HepG2 (cell line): ENCODE results near the gene HOXC9. TPM values are rescaled to one million over a fixed set of nuclear protein-coding genes. Genes with fewer than 3 reads are reported as not detected.

Experiments used
- ATAC-seq: fragments of 200-7000 bp; cut with Tn5 transposase; 3 replicates; pipeline ENCODE4 v1.9.1; 2020; ENCODE audit warnings: mild to moderate bottlenecking, moderate library complexity
- BruUV-seq: library from RNA; stranded (reverse); fragments of 400-500 nt; replicated peaks from 2 replicates; lab custom pipeline; 2021; lab: Mats Ljungman, UMichigan
- CTCF ChIA-PET: fragments of 300-600 bp; formaldehyde crosslinking; extraction: SDS; loops from one replicate; lab custom pipeline; 2021; ENCODE audit warnings: low total read pairs, inconsistent platforms, low intra/inter-chr PET ratio; lab: Yijun Ruan, JAX
- POLR2A ChIA-PET: fragments of 350-600 bp; sonication (Branson Sonifier 250); formaldehyde crosslinking; loops from one replicate; lab custom pipeline; 2020; ENCODE audit warnings: antibody characterized with exemption, inconsistent platforms; lab: Yijun Ruan, JAX
- DNase-seq: peaks from one replicate; pipeline ENCODE4 v3.0.0-alpha.2; 2015; ENCODE audit warnings: low spot score
- FAIRE-seq: peaks from 3 replicates; lab custom pipeline; 2011; peaks lifted over from hg19 to GRCh38; lab: Jason Lieb, UNC
- H2AFZ ChIP-seq: one replicate; pipeline ENCODE4 v1.6.1; 2011; ENCODE audit warnings: low read length, inconsistent platforms
- H3K27ac ChIP-seq: fragments of 300-600 bp; 3 replicates; pipeline ENCODE4 v1.8.0; 2011; ENCODE audit warnings: mixed run types, mild to moderate bottlenecking, mixed read lengths, low read length, inconsistent platforms; ENCODE audit not compliant: insufficient read depth; ENCODE audit errors: extremely low read length
- H3K27me3 ChIP-seq, 2 experiments: fragments of 200-600 bp in 1 of 2; 2 replicates in 1 of 2; 3 replicates in 1 of 2; pipeline versions ENCODE4 v1.6.0 to v1.8.0; 2011; ENCODE audit warnings: low read length in 2 of 2, mild to moderate bottlenecking in 2 of 2, moderate library complexity in 2 of 2, inconsistent platforms in 1 of 2; ENCODE audit not compliant: insufficient read depth in 2 of 2, control insufficient read depth in 1 of 2
- H3K36me3 ChIP-seq, 2 experiments: fragments of 200-600 bp in 1 of 2; replicated peaks in 1 of 2; 2 replicates in 1 of 2; 3 replicates in 1 of 2; pipeline versions ENCODE4 v1.5.1 to v1.8.0; 2011; ENCODE audit warnings: low read length in 2 of 2, inconsistent platforms in 1 of 2; ENCODE audit not compliant: insufficient read depth in 2 of 2, control insufficient read depth in 1 of 2
- H3K4me1 ChIP-seq: 2 replicates; pipeline ENCODE4 v1.5.1; 2012; ENCODE audit warnings: low read length, inconsistent platforms; ENCODE audit not compliant: insufficient read depth
- H3K4me2 ChIP-seq: 2 replicates; pipeline ENCODE4 v1.6.0; 2011; ENCODE audit warnings: low read depth, low read length, inconsistent platforms
- H3K4me3 ChIP-seq, 3 experiments: fragments of 200-600 bp in 1 of 3; sonication (generic), shearing (Covaris generic) in 1 of 3; replicated peaks in 1 of 3; 2 replicates each; pipeline ENCODE4 v1.5.1; 2011 to 2016; ENCODE audit warnings: low read length in 3 of 3, inconsistent platforms in 2 of 3, low read depth in 2 of 3, mild to moderate bottlenecking in 2 of 3, control low read depth in 1 of 3, mixed read lengths in 1 of 3; ENCODE audit not compliant: insufficient read depth in 1 of 3
- H3K79me2 ChIP-seq: one replicate; pipeline ENCODE4 v1.6.1; 2011; ENCODE audit warnings: low read length, inconsistent platforms; ENCODE audit not compliant: insufficient read depth
- H3K9ac ChIP-seq: 2 replicates; pipeline ENCODE4 v1.6.0; 2011; ENCODE audit warnings: mild to moderate bottlenecking, low read depth, low read length, inconsistent platforms; ENCODE audit not compliant: insufficient read depth
- H3K9me3 ChIP-seq: 2 replicates; pipeline ENCODE4 v1.5.1; 2012; ENCODE audit warnings: mild to moderate bottlenecking, low read length
- H4K20me1 ChIP-seq: 2 replicates; pipeline ENCODE4 v1.6.0; 2011; ENCODE audit warnings: inconsistent platforms, mild to moderate bottlenecking, low read length, moderate library complexity; ENCODE audit not compliant: insufficient read depth
- ARID2 ChIP-seq: sonication (generic); formaldehyde crosslinking; IDR thresholded peaks from 2 replicates; pipeline ENCODE4 v1.8.1; 2022; ENCODE audit warnings: mild to moderate bottlenecking, missing genetic modification reagents, borderline replicate concordance
- BRCA1 ChIP-seq: sonication (generic); formaldehyde crosslinking; IDR thresholded peaks from 2 replicates; pipeline ENCODE4 v1.4.0; 2020; ENCODE audit warnings: missing genetic modification reagents
- CCDC6 ChIP-seq: sonication (generic); formaldehyde crosslinking; IDR thresholded peaks from 2 replicates; pipeline ENCODE4 v1.8.1; 2022; ENCODE audit warnings: mild to moderate bottlenecking, missing genetic modification reagents, moderate library complexity
- CENPBD1 ChIP-seq: sonication (generic); formaldehyde crosslinking; IDR thresholded peaks from 2 replicates; pipeline ENCODE4 v1.8.0; 2022; ENCODE audit warnings: missing genetic modification reagents, low read depth, mild to moderate bottlenecking, borderline replicate concordance
- MAFK ChIP-seq, 2 experiments: IDR thresholded peaks in 1 of 2; conservative IDR thresholded peaks in 1 of 2; 2 replicates each; pipeline ENCODE4 v1.6.1; 2011; ENCODE audit warnings: improper control_type of control experiment in 2 of 2, low read length in 2 of 2
- RBM39 ChIP-seq: fragments of 200-400 bp; formaldehyde crosslinking; IDR thresholded peaks from one replicate; pipeline ENCODE4 v1.6.1; 2018; ENCODE audit warnings: antibody characterized with exemption, mild to moderate bottlenecking, low read depth, low read length; ENCODE audit not compliant: poor library complexity, severe bottlenecking
- ZHX1 ChIP-seq: sonication (generic); formaldehyde crosslinking; IDR thresholded peaks from 2 replicates; pipeline ENCODE4 v1.8.1; 2022; ENCODE audit warnings: low read depth, mild to moderate bottlenecking, missing genetic modification reagents
- ZNF839 ChIP-seq: sonication (generic); formaldehyde crosslinking; IDR thresholded peaks from 2 replicates; pipeline ENCODE4 v1.4.0; 2020; ENCODE audit warnings: missing genetic modification reagents, mild to moderate bottlenecking, borderline replicate concordance
- WGBS: methylation state at CpG from one replicate; pipeline ENCODE4 v1.1.6; 2017; ENCODE audit warnings: low lambda C conversion rate; 5-methylcytosine and 5-hydroxymethylcytosine counted together
- in situ Hi-C: cut with HindIII; loops from 2 replicates; pipeline ENCODE4 v1.10.0; 2017; ENCODE audit warnings: low pct_unique_long_range_greater_than_20kb; ENCODE audit not compliant: extremely low pct_ligation_motif_present
- intact Hi-C: fragments of 100-400 bp; cut with micrococcal nuclease; formaldehyde crosslinking; loops from one replicate; pipeline ENCODE4 v1.10.0; 2022; ENCODE audit not compliant: unreplicated experiment
- polyA plus RNA-seq, 8 experiments: library from polyadenylated mRNA; depleted of rRNA in 3 of 8; stranded (reverse) in 7 of 8; unstranded in 1 of 8; fragments of >200 nt; fragmentation: Illumina TruSeq in 4 of 8; extraction: Trizol in 4 of 8; gene quantifications; 2 replicates each; pipeline versions ENCODE4 v1.2.1 to v1.2.3, GENCODE V29; 2011 to 2016; ENCODE audit warnings: low read depth in 4 of 8, missing spikeins in 1 of 8, mixed read lengths in 1 of 8; ENCODE audit not compliant: insufficient read depth in 1 of 8
- total RNA-seq, 5 experiments: library from RNA; depleted of rRNA; stranded (reverse); fragments of >200 nt; fragmentation: Illumina TruSeq; extraction: Trizol; gene quantifications; 2 replicates each; pipeline ENCODE4 v1.2.3, GENCODE V29; 2016; ENCODE audit warnings: low read depth in 1 of 5

The HOXC9 gene
- total and polyA plus RNA-seq, 2 of the 13 experiments (the other 11 are each of a cell fraction or from before 2014, with no cell fraction given), result 0.11 to 1.1 TPM

GRCh38 chr12:53981634-53982565, 18.1 kb upstream of the HOXC9 start (continued):
- TF ChIP-seq MAFK (conservative IDR thresholded peaks at IDR 0.05 in 1 of 2, IDR thresholded peaks at IDR 0.05 in 1 of 2; ENCODE audit: low read length in 2 of 2) (no peak), CENPBD1 (CRISPR knock-in tag) (no peak)
- TF ChIP-seq, all 625 proteins: peak for 0

- Histone ChIP-seq H3K9me3 (no peaks in the 10 kb centered on the region), H3K27ac (no peak overlapping the region), H3K9ac (no peak overlapping the region), H3K4me3 (no peak overlapping the region), H3K79me2 (no peaks in the 10 kb centered on the region), H4K20me1 (no peaks in the 10 kb centered on the region), H3K4me1 (peaks cover 36% of the 10 kb centered on the region), H3K36me3 (no peaks in the 10 kb centered on the region), H3K27me3 (peaks cover 5 to 53% of the 10 kb centered on the region in 2 experiments), H3K4me2 (no peak overlapping the region), H2AFZ (no peak overlapping the region)
- no TSS peak for BruUV-seq
- in situ Hi-C loops (no loop called here), intact Hi-C loops (no loop called here)
- WGBS, result 57% methylated on average over 25 of the region's 26 CpGs
- no peak for FAIRE-seq
- no peak for TF ChIP-seq ZNF839 (CRISPR knock-in tag)
- TF ChIP-seq ARID2 (CRISPR knock-in tag), result no peak
- TF ChIP-seq CCDC6 (CRISPR knock-in tag), result no peak
- no peak for TF ChIP-seq ZHX1
- no peak for TF ChIP-seq BRCA1 (CRISPR knock-in tag)
- no peak for TF ChIP-seq RBM39
- ATAC-seq, result no peak
- ChIA-PET POLR2A (no interaction called here), CTCF (interaction anchor here (2.3 kb wide), 1 partner anchor 232 kb away, joined by 12 read pairs; no protein-coding TSS in a partner anchor)
- no peak for DNase-seq
These were observed 17.1 kb upstream of the HOXC9 start for GRCh38 chr12:53982648-53983567.
